Ishikawa (cell line): ENCODE measurements around the gene STARD8.

Experiments
- CEBPB ChIP-seq: IDR thresholded peaks from 2 replicates; pipeline ENCODE4 v1.6.1; 2012
- CREB1 ChIP-seq: IDR thresholded peaks from 2 replicates; pipeline ENCODE4 v1.6.1; 2012; ENCODE audit warnings: low read depth
- EP300 ChIP-seq: IDR thresholded peaks from 2 replicates; pipeline ENCODE4 v1.6.1; 2012; ENCODE audit warnings: borderline replicate concordance
- FOXM1 ChIP-seq: IDR thresholded peaks from 2 replicates; pipeline ENCODE4 v1.6.1; 2012; ENCODE audit warnings: low read depth, borderline replicate concordance
- MAX ChIP-seq: IDR thresholded peaks from 2 replicates; pipeline ENCODE4 v1.6.1; 2012
- NFIC ChIP-seq: IDR thresholded peaks from 2 replicates; pipeline ENCODE4 v1.6.1; 2012
- RAD21 ChIP-seq: IDR thresholded peaks from 2 replicates; pipeline ENCODE4 v1.6.1; 2012; ENCODE audit warnings: low read depth
- REST ChIP-seq: IDR thresholded peaks from 2 replicates; pipeline ENCODE4 v1.6.1; 2012; ENCODE audit warnings: low read depth, mild to moderate bottlenecking
- USF1 ChIP-seq: IDR thresholded peaks from 2 replicates; pipeline ENCODE4 v1.6.1; 2012

DNA sequence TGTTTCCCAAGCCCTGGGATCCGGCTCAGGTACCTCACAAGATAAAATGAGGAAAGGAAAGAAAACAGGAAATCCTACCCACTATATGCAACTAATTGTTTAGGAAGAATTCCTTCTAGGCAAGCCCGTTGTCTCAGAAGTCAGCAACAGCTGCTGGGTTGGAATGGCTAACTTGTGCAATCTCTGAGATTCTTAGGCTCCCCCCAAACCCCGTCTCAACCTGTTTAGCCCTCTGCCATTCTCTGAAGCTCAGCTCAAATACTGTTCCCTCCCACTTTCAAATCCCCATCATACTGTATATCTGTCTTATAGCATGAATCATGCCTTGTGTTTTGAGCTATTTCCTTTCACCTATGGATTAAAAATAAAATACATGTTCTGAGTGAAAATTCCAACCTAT is 28.9 kb downstream of the STARD8 start:
- TF ChIP-seq USF1: no peak
- TF ChIP-seq MAX: no peak
- TF ChIP-seq RAD21: no peak
- no peak for TF ChIP-seq CEBPB
- no peak for TF ChIP-seq FOXM1
- no peak for TF ChIP-seq NFIC
- no peak for TF ChIP-seq REST
- no peak for TF ChIP-seq CREB1
- no peak for TF ChIP-seq EP300
